ENCODE data around the gene ADK. TPM values are rescaled to one million over a fixed set of nuclear protein-coding genes. Genes with fewer than 3 reads are reported as not detected.

The ADK gene
- total and polyA plus RNA-seq, 8 donors: 7.2 to 66.1 (median 21.5) TPM

- Histone ChIP-seq H3K4me1 (peaks cover 0 to 50% (median 19%) of the 10 kb centered on the region in 4 donors), H3K4me3 (no peak overlapping the region), H3K27me3 (no peaks in the 10 kb centered on the region), H3K9me3 (no peaks in the 10 kb centered on the region), H3K36me3 (peaks cover 37 to 100% (median 100%) of the 10 kb centered on the region in 4 donors), H3K27ac (peak overlapping the region in 2 of 5 donors; percentile 11 to 15)
- intact Hi-C loops (cut with DNase I; ENCODE audit: low total_unique reads): no loop called here
- 33 to 58% (median 46%) methylated on average over 1 of the region's 1 CpG for WGBS, 5 donors
- no peak for DNase-seq
- TF ChIP-seq CTCF (IDR thresholded peaks at IDR 0.05) (no peak), EP300 (IDR thresholded peaks at IDR 0.05) (no peak)
Measured at GRCh38 chr10:74121368-74121767, 29.7 kb upstream of the ADK start.

GRCh38 chr10:74122060-74122459 lies 29.0 kb upstream of the ADK start:
- TF ChIP-seq CTCF (IDR thresholded peaks at IDR 0.05) (no peak), POLR2AphosphoS5 (IDR thresholded peaks at IDR 0.05) (no peak), EP300 (IDR thresholded peaks at IDR 0.05) (no peak), POLR2A (IDR thresholded peaks at IDR 0.05) (no peak)
- peaks cover 0 to 50% (median 19%) of the 10 kb centered on the region in 4 donors for H3K4me1 ChIP-seq
- 40 to 58% (median 47%) methylated on average over 3 of the region's 3 CpGs for WGBS, 5 donors
- no peak for DNase-seq
- H3K27me3 ChIP-seq: no peaks in the 10 kb centered on the region
- H3K27ac ChIP-seq: no peak overlapping the region
- H3K9me3 ChIP-seq: no peaks in the 10 kb centered on the region
- no peak overlapping the region for H3K4me3 ChIP-seq
- intact Hi-C loops (cut with DNase I; ENCODE audit: low total_unique reads): no loop called here
- H3K36me3 ChIP-seq: peaks cover 42 to 100% (median 100%) of the 10 kb centered on the region in 4 donors

- no peak overlapping the region for H3K4me3 ChIP-seq
- no peaks in the 10 kb centered on the region for H3K9me3 ChIP-seq
- TF ChIP-seq POLR2AphosphoS5 (IDR thresholded peaks at IDR 0.05): no peak
- no peak for TF ChIP-seq POLR2A (IDR thresholded peaks at IDR 0.05)
- no peak for TF ChIP-seq EP300 (IDR thresholded peaks at IDR 0.05)
- no peak for TF ChIP-seq CTCF (IDR thresholded peaks at IDR 0.05)
- intact Hi-C loops (cut with DNase I; ENCODE audit: low total_unique reads): no loop called here
- H3K4me1 ChIP-seq: peaks cover 0 to 50% (median 19%) of the 10 kb centered on the region in 4 donors
- 0 to 76% (median 24%) methylated on average over 1 of the region's 1 CpG for WGBS, 5 donors
- H3K27me3 ChIP-seq: no peaks in the 10 kb centered on the region
- H3K36me3 ChIP-seq: peaks cover 46 to 100% (median 100%) of the 10 kb centered on the region in 4 donors
- peak overlapping the region in 1 of 5 donors; percentile 4 for H3K27ac ChIP-seq
- DNase-seq: no peak
Measured at GRCh38 chr10:74123081-74123480, 27.9 kb upstream of the ADK start.

- no peak for TF ChIP-seq CTCF (IDR thresholded peaks at IDR 0.05)
- no peak for TF ChIP-seq POLR2A (IDR thresholded peaks at IDR 0.05)
- no peak for TF ChIP-seq POLR2AphosphoS5 (IDR thresholded peaks at IDR 0.05)
- TF ChIP-seq EP300 (IDR thresholded peaks at IDR 0.05): no peak
- H3K4me1 ChIP-seq: peaks cover 0 to 18% (median 6%) of the 10 kb centered on the region in 4 donors
- DNase-seq: no peak
- WGBS, 5 donors: 56 to 70% (median 58%) methylated on average over 11 of the region's 11 CpGs
- H3K27me3 ChIP-seq: no peaks in the 10 kb centered on the region
- no peak overlapping the region for H3K27ac ChIP-seq
- H3K4me3 ChIP-seq: no peak overlapping the region
- no peaks in the 10 kb centered on the region for H3K9me3 ChIP-seq
- intact Hi-C loops (cut with DNase I; ENCODE audit: low total_unique reads): no loop called here
- peaks cover 22 to 100% (median 94%) of the 10 kb centered on the region in 4 donors for H3K36me3 ChIP-seq
Measured at GRCh38 chr10:74133923-74134820, 16.8 kb upstream of the ADK start.

All from stomach (tissue), 9 donors.